NCI-H774 (cell line): ENCODE results near the gene ITPR3.
A peak's percentile ranks its signal among the peaks of the same experiment; 100 is the strongest.

Experiments used
- DNase-seq: peaks from one replicate; lab custom pipeline; 2025; lab: John Stamatoyannopoulos, UW

ITPR3 gene

GRCh38 chr6:33700391-33701050 lies 79.4 kb downstream of the ITPR3 start:
- peak; percentile 34 for DNase-seq

- DNase-seq = no peak
Observed at GRCh38 chr6:33702345-33702977, 81.3 kb downstream of the ITPR3 start.

- DNase-seq = no peak
Observed at GRCh38 chr6:33704215-33705066, 83.3 kb downstream of the ITPR3 start.

GRCh38 chr6:33705268-33705885 lies 84.3 kb downstream of the ITPR3 start:
- no peak for DNase-seq

GRCh38 chr6:33705955-33706725 lies 85.0 kb downstream of the ITPR3 start:
- DNase-seq = no peak

GRCh38 chr6:33707771-33708170 lies 86.6 kb downstream of the ITPR3 start:
- no peak for DNase-seq

- DNase-seq = no peak
Observed at GRCh38 chr6:33708516-33709204, 87.5 kb downstream of the ITPR3 start.

GRCh38 chr6:33709605-33710295 lies 88.6 kb downstream of the ITPR3 start:
- no peak for DNase-seq

GRCh38 chr6:33710296-33711121 lies 89.4 kb downstream of the ITPR3 start:
- peak; percentile 34 for DNase-seq

- DNase-seq = peak; percentile 96
Observed at GRCh38 chr6:33711140-33712129, 90.3 kb downstream of the ITPR3 start, which contains the start of gene UQCC2. Gene UQCC2, minus strand, starts transcription at chr6:33711700. Its CDS starts 14 bp downstream, at chr6:33711686.

GRCh38 chr6:33712914-33713313 lies 91.8 kb downstream of the ITPR3 start:
- DNase-seq = no peak

- no peak for DNase-seq
Observed at GRCh38 chr6:33713786-33714185, 92.7 kb downstream of the ITPR3 start.

GRCh38 chr6:33714385-33715040 lies 93.4 kb downstream of the ITPR3 start:
- DNase-seq = no peak

- peak; percentile 84 for DNase-seq
Observed at GRCh38 chr6:33716379-33716778, 95.3 kb downstream of the ITPR3 start.

- no peak for DNase-seq
Observed at GRCh38 chr6:33716890-33717632, 95.9 kb downstream of the ITPR3 start.

- no peak for DNase-seq
Observed at GRCh38 chr6:33717934-33718455, 96.9 kb downstream of the ITPR3 start.

GRCh38 chr6:33718713-33719112 lies 97.6 kb downstream of the ITPR3 start:
- no peak for DNase-seq
